Measurements from ENCODE around the gene SUPT4H1.

SUPT4H1 gene

DNA sequence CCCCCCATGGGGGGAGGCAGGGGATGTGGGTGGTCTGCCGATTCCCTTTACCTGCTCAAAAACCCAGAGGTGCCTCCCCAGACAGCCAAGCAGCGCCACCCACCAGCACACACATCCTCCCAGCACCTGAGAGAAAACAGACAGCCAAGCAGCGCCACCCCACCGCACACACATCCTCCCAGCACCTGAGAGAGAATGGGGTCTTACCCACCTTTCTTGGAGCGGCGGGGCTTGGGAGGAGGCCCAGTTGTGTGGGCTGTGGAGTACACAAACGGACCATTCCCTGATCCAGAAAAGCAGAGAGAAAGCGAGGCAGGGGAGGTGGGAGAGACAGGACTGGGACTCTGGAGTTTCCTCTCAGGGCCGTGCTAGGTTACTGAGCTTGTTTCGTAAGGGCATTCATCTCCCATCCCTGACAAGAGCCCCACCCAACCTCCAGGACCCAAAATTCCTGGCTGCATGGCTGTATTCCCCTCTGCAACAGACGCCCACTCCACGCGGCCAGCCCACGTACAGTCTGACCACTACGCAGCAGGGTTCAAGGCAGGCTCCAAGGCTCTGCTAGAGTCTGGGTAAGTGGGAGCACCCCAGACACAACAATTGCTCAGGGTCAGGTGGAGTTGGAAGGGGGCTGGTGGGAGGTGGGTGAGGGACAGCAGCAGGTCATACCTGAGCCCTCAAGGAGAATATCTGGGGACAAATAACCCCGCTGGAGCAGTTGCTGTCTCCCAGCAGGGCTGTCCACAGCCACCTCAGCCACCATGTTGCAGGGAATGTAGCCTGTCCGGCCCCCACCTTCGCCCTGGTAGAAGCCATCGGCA is 45.7 kb downstream of the SUPT4H1 start:
- DNase-seq (ENCODE audit: low spot score): no peak

DNA sequence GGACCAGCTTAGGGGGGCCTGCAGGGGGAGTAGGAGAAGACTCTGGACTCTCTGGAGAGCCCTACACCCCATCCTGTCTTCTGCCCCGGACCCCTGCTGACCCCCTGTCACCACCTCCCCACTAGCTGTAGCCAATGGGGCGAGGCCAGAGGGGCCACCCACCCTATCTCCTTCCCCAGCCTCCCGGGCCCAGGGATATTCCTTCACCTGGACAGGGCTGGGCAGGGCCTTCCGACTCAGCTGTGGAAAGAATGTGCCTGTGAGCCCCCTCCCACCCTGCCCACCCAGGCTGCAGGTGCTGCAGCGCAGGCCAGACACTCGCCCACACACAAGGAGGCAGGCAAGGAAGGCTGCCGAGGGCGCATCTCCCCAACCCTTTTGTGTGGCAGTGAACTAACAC is 46.4 kb downstream of the SUPT4H1 start:
- DNase-seq (ENCODE audit: low spot score): no peak

DNA sequence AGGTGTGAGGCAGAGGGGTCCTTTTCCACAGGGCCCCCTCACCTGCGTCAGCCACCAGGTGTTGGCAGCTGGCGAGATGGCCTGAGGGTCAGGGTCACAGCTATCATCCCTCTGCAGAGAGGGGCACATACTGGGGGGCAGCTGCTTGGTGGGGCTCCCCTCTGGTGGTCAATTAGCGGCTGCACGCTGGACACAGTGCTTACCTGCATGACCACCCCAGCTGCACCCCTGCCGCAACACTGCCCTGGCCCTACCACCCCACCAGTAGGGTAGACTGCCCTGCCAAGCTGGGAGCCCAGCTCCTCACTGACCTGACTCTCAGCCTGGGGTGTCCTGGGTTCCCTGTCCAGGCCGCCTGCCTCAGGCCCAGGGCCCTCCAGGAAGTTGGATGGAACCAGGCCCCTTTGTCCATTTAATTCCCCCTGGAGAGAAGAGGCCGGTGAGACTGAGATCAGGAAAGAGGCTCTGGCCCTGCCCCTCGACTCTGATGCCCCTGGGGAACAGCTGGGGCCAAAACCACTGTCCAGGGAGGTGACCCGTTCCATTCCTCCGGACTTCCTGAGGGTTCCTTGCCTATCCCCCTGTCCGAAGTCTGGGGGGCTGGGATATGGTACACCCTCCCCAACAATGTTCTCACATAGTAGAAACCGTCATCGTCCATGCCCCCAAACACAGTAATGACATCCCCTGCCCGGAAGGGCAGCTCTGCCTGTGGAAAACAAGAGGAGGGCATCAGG is 47.1 kb downstream of the SUPT4H1 start:
- no peak for DNase-seq (ENCODE audit: low spot score)

DNA sequence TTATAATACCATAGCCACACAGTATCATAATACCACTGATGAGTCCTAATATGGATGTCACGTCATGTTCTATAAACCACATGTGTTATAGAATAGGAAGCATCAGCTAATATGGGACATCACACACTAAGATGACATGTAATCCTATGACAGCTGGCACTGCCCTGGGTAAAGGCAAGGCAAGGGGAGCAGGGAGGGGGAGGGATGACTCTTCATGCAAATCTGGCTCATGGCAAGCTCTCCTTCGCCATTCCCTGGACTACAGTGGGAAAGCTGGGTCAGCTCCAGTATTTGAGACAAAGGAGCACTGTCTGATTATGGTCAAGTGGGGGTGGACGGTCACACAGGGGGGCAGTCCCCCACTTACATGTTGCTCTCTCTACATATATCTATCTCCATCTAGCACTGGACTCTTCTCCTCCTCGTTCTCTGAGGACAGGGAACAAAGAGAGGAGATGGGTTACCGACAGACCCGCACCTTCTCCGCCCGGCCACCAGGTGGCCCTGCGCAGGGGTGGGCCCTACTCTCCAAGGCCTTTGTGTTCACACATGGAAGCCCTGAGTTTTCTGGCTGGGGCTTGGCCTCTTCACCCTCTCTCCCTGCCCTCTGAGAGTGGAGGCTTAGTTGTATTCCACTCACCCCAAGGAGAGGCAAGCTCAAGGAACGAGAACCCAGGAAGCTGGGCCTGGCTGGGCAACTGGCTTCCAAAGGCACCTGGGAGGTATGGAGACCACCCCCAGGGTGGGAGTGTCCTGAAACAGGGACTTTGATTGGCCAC is 47.8 kb downstream of the SUPT4H1 start:
- DNase-seq (ENCODE audit: low spot score): peak; percentile 71

DNA sequence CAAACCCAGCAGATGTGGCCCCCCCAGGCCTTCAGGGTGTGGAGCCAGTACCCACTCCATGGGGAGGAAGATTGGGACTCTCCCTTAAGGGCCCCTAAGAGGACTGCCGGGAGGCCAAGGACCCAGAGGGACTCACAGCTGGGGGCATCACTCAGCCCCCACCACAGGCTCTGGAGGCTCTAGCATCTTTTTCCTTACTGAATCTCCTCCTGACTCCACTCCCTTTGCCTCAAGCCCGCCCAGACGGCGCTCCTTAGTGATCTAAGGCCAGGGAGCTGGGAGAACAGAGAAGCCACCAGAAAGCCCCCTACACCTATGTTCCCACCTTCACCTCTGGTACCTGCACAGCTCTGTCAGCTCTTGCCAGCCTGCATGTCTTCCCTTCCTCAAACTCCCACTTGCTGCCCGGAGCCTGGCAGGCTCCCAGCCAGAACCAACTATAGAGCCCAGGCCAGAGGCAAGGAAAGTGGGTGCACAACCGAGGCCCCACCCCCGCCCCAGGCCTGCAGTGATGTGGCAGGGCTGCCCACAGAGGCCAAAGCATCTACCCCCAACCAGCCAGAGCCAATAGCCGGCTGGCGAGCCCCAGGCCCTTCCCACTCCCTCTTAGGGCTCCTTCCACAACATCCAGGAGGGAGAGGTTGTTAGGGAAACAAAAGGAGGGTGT is 48.9 kb downstream of the SUPT4H1 start:
- no peak for DNase-seq (ENCODE audit: low spot score)

DNA sequence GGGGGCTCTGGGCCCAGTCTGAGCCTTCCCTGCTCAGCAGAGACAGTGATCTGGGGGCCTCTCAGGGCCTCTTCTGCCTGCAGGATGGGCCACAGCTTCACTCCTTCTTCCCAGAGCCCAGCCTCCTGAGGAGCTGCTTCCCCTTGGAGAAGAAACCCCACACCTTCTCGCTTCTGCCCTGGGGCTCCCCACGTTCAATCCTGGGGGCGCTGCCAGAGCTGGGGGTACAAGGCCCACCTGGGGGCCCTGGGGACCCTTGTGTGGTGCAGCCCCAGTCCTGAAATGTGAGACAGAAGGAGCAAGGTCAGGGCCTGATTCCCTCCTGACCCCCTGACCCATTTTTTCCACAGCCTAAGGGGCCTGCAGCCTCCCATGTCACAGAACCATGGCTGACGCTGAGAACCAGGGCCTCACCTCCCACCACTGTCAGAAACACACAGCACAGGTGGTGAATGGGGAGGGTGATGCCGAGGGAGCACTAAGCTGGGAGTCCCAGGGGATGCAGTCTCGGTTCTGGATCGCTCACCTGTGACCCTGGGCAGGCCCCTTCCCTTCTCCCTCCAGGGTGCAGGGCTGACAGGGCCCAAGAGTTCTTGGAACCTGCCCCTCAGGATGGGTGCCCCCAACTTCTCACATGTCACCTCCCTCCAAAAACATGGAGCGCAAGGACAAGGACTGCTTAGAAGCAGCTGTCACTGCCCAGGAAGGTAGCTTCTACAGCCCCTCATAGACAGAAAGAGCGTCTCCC is 49.7 kb downstream of the SUPT4H1 start:
- no peak for DNase-seq (ENCODE audit: low spot score)

DNA sequence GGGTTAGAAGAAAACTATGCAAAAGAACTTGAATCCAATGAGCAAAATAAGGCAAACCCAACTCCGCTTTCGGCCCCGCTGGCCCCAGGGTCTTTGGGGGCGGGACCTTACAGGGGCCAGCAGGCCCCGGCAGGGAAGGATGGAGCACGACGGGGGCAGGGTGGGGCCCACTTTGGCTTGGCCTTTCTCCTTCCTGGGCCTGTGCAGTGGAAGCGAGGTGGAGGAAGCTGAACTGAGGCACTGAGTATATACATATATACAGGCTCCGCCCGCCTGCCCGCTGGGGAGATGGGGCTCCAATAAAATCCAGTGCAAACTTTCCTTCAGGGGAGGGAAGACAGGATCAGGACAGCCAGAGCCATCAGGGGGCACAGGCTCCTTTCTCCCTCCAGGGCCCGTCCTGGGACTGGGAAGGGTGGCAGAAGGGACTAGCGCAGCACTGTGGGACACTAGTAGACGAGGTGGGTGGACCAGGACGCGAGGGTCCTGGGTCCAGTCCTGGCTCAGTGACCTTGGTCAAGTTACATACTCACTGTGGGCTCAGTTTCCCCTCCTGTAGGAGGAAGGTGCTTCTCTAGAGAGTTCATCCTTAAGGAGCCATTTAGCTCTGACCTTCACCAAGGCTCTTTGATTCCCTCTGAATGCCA is 50.4 kb downstream of the SUPT4H1 start:
- no peak for DNase-seq (ENCODE audit: low spot score)

DNA sequence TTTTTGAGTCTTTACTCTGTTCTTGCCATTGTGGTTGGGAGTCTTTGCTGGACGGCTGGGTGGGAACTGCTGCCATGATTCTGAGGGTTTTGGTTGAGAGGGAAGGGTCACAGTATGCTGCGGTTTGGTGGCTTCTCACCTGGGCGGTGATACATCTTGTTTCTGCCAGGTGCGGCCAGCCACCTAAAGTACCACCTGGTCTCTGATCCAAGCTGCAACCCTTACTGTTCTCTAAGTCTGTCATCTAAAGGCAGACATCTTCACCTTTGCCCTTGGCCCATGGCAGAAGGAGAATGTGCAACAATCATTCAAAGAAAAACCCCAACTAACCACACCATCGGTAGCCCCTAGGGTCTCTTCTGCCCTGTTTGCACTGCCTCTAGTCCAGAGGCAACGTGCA is 51.7 kb downstream of the SUPT4H1 start:
- DNase-seq (ENCODE audit: low spot score): no peak

Small RNA genes lying within 50 kb of the gene (small RNA-seq; reads per million reads assigned to genes)
- 0 to 0.04 reads per million in 2 experiments for gene MIR4736
